ENCODE results near the gene CPZ. TPM values are rescaled to one million over a fixed set of nuclear protein-coding genes. Genes with fewer than 3 reads are reported as not detected.

The CPZ gene
- total and polyA plus RNA-seq, 2 experiments from 2014 or later, result 24.6 to 37.3 TPM

GRCh38 chr4:8545439-8545765 is 47.2 kb upstream of the CPZ start:
- H3F3A ChIP-seq (replicated peaks; ENCODE audit: low read depth), result no peaks in the 10 kb centered on the region
- H3K4me3 ChIP-seq, result no peak overlapping the region
- Mint-ChIP-seq H3K27ac (no peak overlapping the region; the same call in 1 of the 2 replicates), H3K4me3 (no peak overlapping the region; the same call in 2 of the 3 replicates), H3K9me3 (no peaks in the 10 kb centered on the region), H3K36me3 (ENCODE audit: low read depth) (no peaks in the 10 kb centered on the region), H3K27me3 (ENCODE audit: insufficient read depth, low read depth, poor library complexity) (peaks cover 16% of the 10 kb centered on the region), H3K4me1 (peaks cover 22% of the 10 kb centered on the region)
- H3K9me2 ChIP-seq (ENCODE audit: insufficient read depth), result no peaks in the 10 kb centered on the region
- no peak for DNase-seq (ENCODE audit: low spot score)
- no peaks in the 10 kb centered on the region for H4K20me1 ChIP-seq (replicated peaks; ENCODE audit: insufficient read depth)
- TF ChIP-seq NANOG (IDR thresholded peaks at IDR 0.05; ENCODE audit: borderline replicate concordance), result no peak
- TF ChIP-seq CREB1 (CRISPR knock-in tag; IDR thresholded peaks at IDR 0.05; ENCODE audit: low read depth), result no peak
- TF ChIP-seq, protein P1, sequence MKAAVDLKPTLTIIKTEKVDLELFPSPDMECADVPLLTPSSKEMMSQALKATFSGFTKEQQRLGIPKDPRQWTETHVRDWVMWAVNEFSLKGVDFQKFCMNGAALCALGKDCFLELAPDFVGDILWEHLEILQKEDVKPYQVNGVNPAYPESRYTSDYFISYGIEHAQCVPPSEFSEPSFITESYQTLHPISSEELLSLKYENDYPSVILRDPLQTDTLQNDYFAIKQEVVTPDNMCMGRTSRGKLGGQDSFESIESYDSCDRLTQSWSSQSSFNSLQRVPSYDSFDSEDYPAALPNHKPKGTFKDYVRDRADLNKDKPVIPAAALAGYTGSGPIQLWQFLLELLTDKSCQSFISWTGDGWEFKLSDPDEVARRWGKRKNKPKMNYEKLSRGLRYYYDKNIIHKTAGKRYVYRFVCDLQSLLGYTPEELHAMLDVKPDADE (IDR thresholded peaks at IDR 0.05), result no peak
- TF ChIP-seq POLR2AphosphoS5 (IDR thresholded peaks at IDR 0.05; ENCODE audit: low read depth), result no peak
- TF ChIP-seq EZH2 (IDR thresholded peaks at IDR 0.05; ENCODE audit: low read depth, unreplicated experiment), result no peak
- TF ChIP-seq ZNF462 (CRISPR knock-in tag; IDR thresholded peaks at IDR 0.05), result no peak
- TF ChIP-seq JUNB (IDR thresholded peaks at IDR 0.05; ENCODE audit: unreplicated experiment), result no peak
- no peak for TF ChIP-seq EZH2phosphoT487 (IDR thresholded peaks at IDR 0.05; ENCODE audit: unreplicated experiment)
- TF ChIP-seq, protein P2, sequence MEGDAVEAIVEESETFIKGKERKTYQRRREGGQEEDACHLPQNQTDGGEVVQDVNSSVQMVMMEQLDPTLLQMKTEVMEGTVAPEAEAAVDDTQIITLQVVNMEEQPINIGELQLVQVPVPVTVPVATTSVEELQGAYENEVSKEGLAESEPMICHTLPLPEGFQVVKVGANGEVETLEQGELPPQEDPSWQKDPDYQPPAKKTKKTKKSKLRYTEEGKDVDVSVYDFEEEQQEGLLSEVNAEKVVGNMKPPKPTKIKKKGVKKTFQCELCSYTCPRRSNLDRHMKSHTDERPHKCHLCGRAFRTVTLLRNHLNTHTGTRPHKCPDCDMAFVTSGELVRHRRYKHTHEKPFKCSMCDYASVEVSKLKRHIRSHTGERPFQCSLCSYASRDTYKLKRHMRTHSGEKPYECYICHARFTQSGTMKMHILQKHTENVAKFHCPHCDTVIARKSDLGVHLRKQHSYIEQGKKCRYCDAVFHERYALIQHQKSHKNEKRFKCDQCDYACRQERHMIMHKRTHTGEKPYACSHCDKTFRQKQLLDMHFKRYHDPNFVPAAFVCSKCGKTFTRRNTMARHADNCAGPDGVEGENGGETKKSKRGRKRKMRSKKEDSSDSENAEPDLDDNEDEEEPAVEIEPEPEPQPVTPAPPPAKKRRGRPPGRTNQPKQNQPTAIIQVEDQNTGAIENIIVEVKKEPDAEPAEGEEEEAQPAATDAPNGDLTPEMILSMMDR (conservative IDR thresholded peaks at IDR 0.05; ENCODE audit: low read depth in 2 of 2), result no peak
- TF ChIP-seq REST (IDR thresholded peaks at IDR 0.05; ENCODE audit: unreplicated experiment), result no peak
- TF ChIP-seq ZNF331 (CRISPR knock-in tag; IDR thresholded peaks at IDR 0.05; ENCODE audit: low read depth), result no peak
- H3K4me2 ChIP-seq, result no peak overlapping the region
- no peak for ATAC-seq
- no peaks in the 10 kb centered on the region for H3K36me3 ChIP-seq (ENCODE audit: insufficient read depth)
- peaks cover 9% of the 10 kb centered on the region for H3K4me1 ChIP-seq (ENCODE audit: insufficient read depth)
- H3K27me3 ChIP-seq (ENCODE audit: insufficient read depth), result no peaks in the 10 kb centered on the region
- no peaks in the 10 kb centered on the region for H3K79me2 ChIP-seq (replicated peaks; ENCODE audit: insufficient read depth)
- 0 out of 2 replicates have a peak overlapping the region, but pooled peaks have one; percentile 74 for H2AFZ ChIP-seq
- no peak overlapping the region for H3K27ac ChIP-seq (ENCODE audit: low read depth)

Measured in GM23338 (cell line).